Ishikawa (cell line): ENCODE data around the gene RGS12.

Experiments used
- CEBPB ChIP-seq: IDR thresholded peaks from 2 replicates; pipeline ENCODE4 v1.6.1; 2012
- CREB1 ChIP-seq: IDR thresholded peaks from 2 replicates; pipeline ENCODE4 v1.6.1; 2012; ENCODE audit warnings: low read depth
- EGR1 ChIP-seq: IDR thresholded peaks from 2 replicates; pipeline ENCODE4 v1.6.1; 2012
- EP300 ChIP-seq: IDR thresholded peaks from 2 replicates; pipeline ENCODE4 v1.6.1; 2012; ENCODE audit warnings: borderline replicate concordance
- FOXM1 ChIP-seq: IDR thresholded peaks from 2 replicates; pipeline ENCODE4 v1.6.1; 2012; ENCODE audit warnings: low read depth, borderline replicate concordance
- NFIC ChIP-seq: IDR thresholded peaks from 2 replicates; pipeline ENCODE4 v1.6.1; 2012
- RAD21 ChIP-seq: IDR thresholded peaks from 2 replicates; pipeline ENCODE4 v1.6.1; 2012; ENCODE audit warnings: low read depth
- REST ChIP-seq: IDR thresholded peaks from 2 replicates; pipeline ENCODE4 v1.6.1; 2012; ENCODE audit warnings: low read depth, mild to moderate bottlenecking
- TAF1 ChIP-seq: IDR thresholded peaks from 2 replicates; pipeline ENCODE4 v1.6.1; 2012; ENCODE audit warnings: low read depth, mild to moderate bottlenecking
- TCF12 ChIP-seq: IDR thresholded peaks from 2 replicates; pipeline ENCODE4 v1.6.1; 2012; ENCODE audit warnings: low read depth
- TEAD4 ChIP-seq: IDR thresholded peaks from 2 replicates; pipeline ENCODE4 v1.6.1; 2012
- USF1 ChIP-seq: IDR thresholded peaks from 2 replicates; pipeline ENCODE4 v1.6.1; 2012
- YY1 ChIP-seq: IDR thresholded peaks from 2 replicates; pipeline ENCODE4 v1.6.1; 2012; ENCODE audit warnings: low read depth
- ZBTB7A ChIP-seq: IDR thresholded peaks from 2 replicates; pipeline ENCODE4 v1.6.1; 2012; ENCODE audit warnings: low read depth
- TF ChIP-seq, protein P1 (sequence below): IDR thresholded peaks from 2 replicates; pipeline ENCODE4 v1.6.1; 2012

RGS12 gene

GRCh38 chr4:3268395-3269104 is 24.3 kb upstream of the RGS12 start:
- TF ChIP-seq, protein P1, sequence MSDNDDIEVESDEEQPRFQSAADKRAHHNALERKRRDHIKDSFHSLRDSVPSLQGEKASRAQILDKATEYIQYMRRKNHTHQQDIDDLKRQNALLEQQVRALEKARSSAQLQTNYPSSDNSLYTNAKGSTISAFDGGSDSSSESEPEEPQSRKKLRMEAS, result no peak
- TF ChIP-seq TEAD4, result no peak
- TF ChIP-seq EP300, result no peak
- TF ChIP-seq RAD21, result no peak
- no peak for TF ChIP-seq EGR1
- TF ChIP-seq FOXM1, result no peak
- no peak for TF ChIP-seq CREB1
- TF ChIP-seq ZBTB7A, result no peak
- no peak for TF ChIP-seq CEBPB
- no peak for TF ChIP-seq YY1
- TF ChIP-seq NFIC, result no peak
- TF ChIP-seq REST, result no peak
- no peak for TF ChIP-seq USF1
- no peak for TF ChIP-seq TCF12
- no peak for TF ChIP-seq TAF1

- no peak for TF ChIP-seq FOXM1
- TF ChIP-seq CEBPB, result no peak
- no peak for TF ChIP-seq ZBTB7A
- no peak for TF ChIP-seq NFIC
- no peak for TF ChIP-seq USF1
Observed at GRCh38 chr4:3269105-3269927, 23.5 kb upstream of the RGS12 start.

GRCh38 chr4:3269991-3270611 is 22.7 kb upstream of the RGS12 start:
- TF ChIP-seq REST (no peak), FOXM1 (no peak), EGR1 (no peak), TEAD4 (no peak), RAD21 (no peak), ZBTB7A (no peak)

GRCh38 chr4:3271131-3271530 is 21.7 kb upstream of the RGS12 start:
- no peak for TF ChIP-seq CEBPB
- no peak for TF ChIP-seq RAD21
- TF ChIP-seq FOXM1, result no peak
- TF ChIP-seq YY1, result no peak
- TF ChIP-seq ZBTB7A, result no peak
- no peak for TF ChIP-seq TEAD4
- TF ChIP-seq NFIC, result no peak
- TF ChIP-seq EP300, result no peak
- no peak for TF ChIP-seq TAF1
- TF ChIP-seq, protein P1, result no peak
- no peak for TF ChIP-seq TCF12
- TF ChIP-seq CREB1, result no peak
- TF ChIP-seq REST, result no peak
- no peak for TF ChIP-seq USF1
- no peak for TF ChIP-seq EGR1
